NT2/D1 (cell line): Measurements from ENCODE around the gene TTLL12.

Experiments
- DNase-seq: peaks from one replicate; pipeline ENCODE4 v3.0.0-alpha.2; 2011; ENCODE audit warnings: low read depth, low spot score
- H3K27me3 ChIP-seq: 2 replicates; pipeline ENCODE4 v1.6.0; 2011; ENCODE audit warnings: mild to moderate bottlenecking; ENCODE audit not compliant: insufficient read length, insufficient read depth
- H3K36me3 ChIP-seq: 2 replicates; pipeline ENCODE4 v1.6.1; 2011; ENCODE audit warnings: mild to moderate bottlenecking, low read length, mixed read lengths; ENCODE audit not compliant: insufficient read depth, insufficient read length
- H3K4me1 ChIP-seq: 2 replicates; pipeline ENCODE4 v1.5.1; 2011; ENCODE audit not compliant: insufficient read depth, insufficient read length
- H3K4me3 ChIP-seq: 2 replicates; pipeline ENCODE4 v1.5.1; 2011; ENCODE audit warnings: low read depth; ENCODE audit not compliant: insufficient read length
- H3K9ac ChIP-seq: 2 replicates; pipeline ENCODE4 v1.6.0; 2011; ENCODE audit warnings: low read depth; ENCODE audit not compliant: insufficient read length
- H3K9me3 ChIP-seq: 2 replicates; pipeline ENCODE4 v1.5.1; 2011; ENCODE audit warnings: mild to moderate bottlenecking, low read length; ENCODE audit not compliant: insufficient read depth
- SUZ12 ChIP-seq: IDR thresholded peaks from 2 replicates; pipeline ENCODE4 v1.6.1; 2011; ENCODE audit not compliant: insufficient read length, insufficient read depth; ENCODE audit errors: extremely low read depth
- YY1 ChIP-seq: IDR thresholded peaks from 2 replicates; pipeline ENCODE4 v1.6.1; 2011; ENCODE audit not compliant: insufficient read length, insufficient read depth
- ZNF274 ChIP-seq: IDR thresholded peaks from 2 replicates; pipeline ENCODE4 v1.6.1; 2011; ENCODE audit warnings: mild to moderate bottlenecking, low read depth, low read length

The TTLL12 gene

DNA sequence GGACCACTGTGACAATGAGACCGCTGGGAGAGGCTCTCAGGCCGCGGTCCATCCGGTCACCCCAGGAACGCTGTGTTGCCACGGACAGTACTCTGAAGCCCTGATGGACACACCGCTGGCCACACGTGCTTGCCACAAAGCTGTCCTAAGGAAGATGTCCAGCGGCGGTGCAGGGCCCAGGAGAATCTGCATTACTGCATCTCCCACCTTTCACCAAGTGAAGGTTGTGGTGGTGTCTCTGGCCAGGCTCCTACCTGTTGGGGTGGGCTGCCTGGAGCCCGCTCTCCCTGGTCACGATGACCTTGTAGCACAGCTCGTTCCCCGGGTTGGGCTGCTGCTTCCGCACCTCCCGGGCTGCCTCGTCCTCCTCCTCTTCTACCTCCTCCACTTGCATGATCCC, 4.2 kb downstream of the TTLL12 start:
- Histone ChIP-seq H3K4me1 (peaks cover 6% of the 10 kb centered on the region), H3K9ac (no peak overlapping the region), H3K4me3 (no peak overlapping the region), H3K36me3 (peaks cover 62% of the 10 kb centered on the region), H3K9me3 (no peaks in the 10 kb centered on the region), H3K27me3 (no peaks in the 10 kb centered on the region)
- no peak for TF ChIP-seq YY1
- no peak for TF ChIP-seq SUZ12
- TF ChIP-seq ZNF274, result no peak
- no peak for DNase-seq

DNA sequence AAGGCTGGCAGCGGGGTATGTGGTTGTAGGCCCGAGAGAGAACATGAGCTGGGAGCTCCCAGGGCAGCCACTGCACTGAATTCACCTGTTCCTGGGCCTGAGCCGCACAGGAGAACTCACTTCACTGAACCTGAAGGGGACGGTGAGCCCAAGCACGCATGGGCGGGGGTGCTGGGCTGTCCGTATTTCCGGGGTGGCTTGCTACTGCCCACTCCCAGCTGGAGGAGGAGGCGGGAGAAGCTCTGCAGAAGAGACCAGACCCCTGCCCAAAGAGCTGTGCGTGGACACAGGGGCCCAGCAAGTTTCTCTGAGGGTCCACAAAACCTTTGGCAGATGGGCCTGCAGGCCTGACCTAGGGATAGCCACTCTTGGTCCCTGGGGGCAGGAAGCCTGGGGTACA, 4.8 kb downstream of the TTLL12 start:
- Histone ChIP-seq H3K9ac (no peak overlapping the region), H3K36me3 (peaks cover 68% of the 10 kb centered on the region), H3K27me3 (no peaks in the 10 kb centered on the region), H3K4me1 (peaks cover 6% of the 10 kb centered on the region), H3K9me3 (no peaks in the 10 kb centered on the region), H3K4me3 (no peak overlapping the region)
- TF ChIP-seq ZNF274 (no peak), YY1 (no peak), SUZ12 (no peak)
- DNase-seq, result no peak

DNA sequence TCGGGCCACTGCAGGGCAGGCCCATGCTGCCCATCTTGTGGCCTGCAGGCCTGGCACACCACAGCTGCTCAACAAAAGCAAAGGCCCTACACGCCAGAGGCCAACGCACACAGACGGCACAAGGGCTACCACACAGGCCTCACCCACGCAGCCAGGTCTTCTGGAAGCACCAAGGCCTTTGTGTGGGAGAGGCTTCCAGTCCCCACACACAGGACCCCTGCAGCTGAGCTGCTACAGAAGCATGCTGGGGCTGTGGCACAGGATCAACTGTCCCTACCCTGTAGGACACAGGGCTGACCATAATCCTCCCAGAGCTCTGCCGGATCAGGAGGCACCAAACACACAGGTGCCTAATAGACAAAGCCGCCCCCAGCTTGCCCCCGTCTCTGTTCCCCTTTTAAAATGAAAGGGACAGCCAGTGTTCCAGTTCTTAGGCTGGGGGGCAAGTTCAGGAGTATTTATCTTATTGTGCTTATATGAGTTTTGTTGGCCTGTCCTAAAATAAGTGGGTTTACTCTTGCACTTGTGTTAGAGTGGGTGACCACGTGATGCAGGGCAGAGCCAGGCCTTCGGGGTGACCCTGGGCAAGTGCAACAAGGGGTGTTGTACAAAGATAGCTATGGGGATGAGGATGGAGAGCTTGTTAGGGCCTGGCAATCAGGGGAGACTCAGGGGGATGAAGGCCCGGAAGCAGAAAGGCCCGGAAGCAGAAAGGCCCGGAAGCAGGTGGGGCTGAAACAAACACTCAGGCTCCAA, 5.4 kb downstream of the TTLL12 start:
- H3K9ac ChIP-seq, result no peak overlapping the region
- H3K36me3 ChIP-seq, result peaks cover 73% of the 10 kb centered on the region
- H3K4me3 ChIP-seq, result no peak overlapping the region

DNA sequence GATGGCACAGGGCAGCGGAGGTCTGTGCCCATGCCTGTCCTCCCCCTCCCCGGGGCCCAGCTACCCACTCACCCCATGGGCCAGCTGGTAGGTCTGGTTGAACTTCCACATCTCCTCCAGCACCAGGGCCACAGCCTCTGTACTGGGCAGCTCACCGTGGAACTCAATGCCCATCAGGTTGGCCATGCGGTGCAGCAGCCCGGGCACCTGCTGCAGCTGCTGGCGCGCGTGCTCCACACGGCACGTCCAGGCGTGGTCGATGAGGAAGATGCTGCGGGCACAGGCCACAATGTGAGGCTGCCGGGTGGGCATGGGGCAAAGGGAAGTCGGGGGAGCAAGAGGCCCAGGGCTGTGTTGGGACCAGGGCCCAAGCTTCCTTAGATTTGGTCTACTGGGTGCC, 6.3 kb downstream of the TTLL12 start:
- Histone ChIP-seq H3K4me3 (no peak overlapping the region), H3K9me3 (no peaks in the 10 kb centered on the region), H3K36me3 (peaks cover 77% of the 10 kb centered on the region), H3K9ac (no peak overlapping the region), H3K27me3 (no peaks in the 10 kb centered on the region), H3K4me1 (peaks cover 5% of the 10 kb centered on the region)
- DNase-seq, result no peak
- TF ChIP-seq SUZ12 (no peak), ZNF274 (no peak), YY1 (no peak)

More for the DNA sequence above, 5.4 kb downstream of the TTLL12 start:
- Histone ChIP-seq H3K4me1 (peaks cover 6% of the 10 kb centered on the region), H3K9me3 (no peaks in the 10 kb centered on the region), H3K27me3 (no peaks in the 10 kb centered on the region)
- TF ChIP-seq YY1 (no peak), ZNF274 (no peak), SUZ12 (no peak)
- no peak for DNase-seq

DNA sequence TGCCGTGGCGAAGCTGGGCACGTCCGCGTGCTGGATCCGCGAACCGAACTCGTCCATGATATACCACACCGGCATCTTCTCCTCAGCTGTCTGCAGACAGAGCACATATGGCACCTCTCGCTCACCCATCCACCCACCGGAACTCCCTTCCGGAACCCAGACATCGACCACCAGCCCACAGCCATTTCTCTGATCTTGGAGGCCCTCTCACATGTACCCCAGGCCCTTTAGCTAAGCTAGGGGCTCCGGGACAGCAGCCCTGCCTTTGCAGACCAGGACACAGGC, 7.1 kb downstream of the TTLL12 start:
- H3K9ac ChIP-seq, result no peak overlapping the region
- no peaks in the 10 kb centered on the region for H3K4me1 ChIP-seq
- H3K4me3 ChIP-seq, result no peak overlapping the region
- DNase-seq, result no peak
- H3K36me3 ChIP-seq, result peaks cover 83% of the 10 kb centered on the region
- H3K27me3 ChIP-seq, result no peaks in the 10 kb centered on the region
- no peaks in the 10 kb centered on the region for H3K9me3 ChIP-seq
- no peak for TF ChIP-seq YY1
- TF ChIP-seq ZNF274, result no peak
- TF ChIP-seq SUZ12, result no peak

DNA sequence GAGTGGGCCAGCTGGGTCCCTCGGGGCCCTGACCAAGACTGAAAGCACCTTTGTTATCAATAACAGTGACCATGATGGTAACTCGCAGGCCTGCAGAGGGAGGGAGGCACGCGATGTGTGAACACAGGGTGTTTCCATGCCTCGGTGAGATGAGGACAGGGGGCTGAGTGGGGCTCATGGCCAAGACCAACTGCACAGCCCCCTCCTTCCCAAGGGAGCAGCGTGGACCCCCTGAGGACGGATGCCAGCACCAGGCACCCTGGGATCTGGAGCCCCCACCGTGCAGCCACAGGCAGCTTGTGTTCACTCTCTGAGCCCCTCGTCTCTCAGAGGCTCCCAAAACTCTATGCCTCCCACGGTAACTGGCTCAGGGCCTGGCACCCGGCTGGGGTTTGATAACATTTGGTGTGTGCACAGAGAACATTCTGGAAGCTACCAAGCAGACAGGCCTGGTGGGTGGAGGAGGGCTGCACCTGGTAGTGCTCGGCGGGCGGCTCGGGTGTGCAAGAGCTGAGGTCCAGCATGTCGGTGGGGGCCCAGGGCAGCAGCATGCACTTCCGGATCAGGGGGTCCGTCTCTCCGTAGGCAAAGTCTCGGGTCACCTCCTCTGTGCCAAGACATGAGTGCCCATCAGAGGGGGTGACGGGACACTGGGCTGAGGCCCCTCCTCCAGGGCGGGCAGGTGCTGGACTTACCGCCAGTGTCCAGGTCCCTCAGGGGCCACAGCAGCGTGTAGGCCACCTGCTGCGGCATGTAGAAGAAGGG, 7.6 kb downstream of the TTLL12 start:
- H3K36me3 ChIP-seq, result peaks cover 84% of the 10 kb centered on the region

DNA sequence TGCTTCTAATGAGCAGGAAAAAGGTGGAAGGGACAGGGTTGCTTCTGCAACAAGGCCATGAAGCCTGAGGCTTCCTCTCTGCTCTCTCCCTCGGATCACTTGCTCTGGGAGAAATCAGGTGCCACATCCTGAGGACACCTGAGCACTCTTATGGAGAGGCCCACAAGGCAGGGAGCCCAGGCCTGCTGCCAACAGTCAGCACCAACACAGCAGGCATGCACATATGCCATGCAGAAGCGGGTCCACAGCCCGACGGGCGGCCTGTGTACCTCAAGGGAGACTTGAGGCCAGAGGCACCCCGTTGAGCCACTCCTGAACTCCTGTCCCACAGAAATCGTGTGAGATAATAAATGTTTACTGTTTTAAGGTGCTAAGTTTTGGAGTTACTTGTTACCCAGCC, 9.5 kb downstream of the TTLL12 start:
- Histone ChIP-seq H3K4me3 (no peak overlapping the region), H3K27me3 (no peaks in the 10 kb centered on the region), H3K36me3 (peaks cover 90% of the 10 kb centered on the region), H3K9ac (no peak overlapping the region), H3K4me1 (no peaks in the 10 kb centered on the region), H3K9me3 (no peaks in the 10 kb centered on the region)
- DNase-seq, result no peak
- TF ChIP-seq ZNF274 (no peak), SUZ12 (no peak)

More for the DNA sequence above, 7.6 kb downstream of the TTLL12 start:
- H3K4me1 ChIP-seq, result no peaks in the 10 kb centered on the region
- DNase-seq, result no peak
- H3K4me3 ChIP-seq, result no peak overlapping the region
- H3K9ac ChIP-seq, result no peak overlapping the region
- no peaks in the 10 kb centered on the region for H3K9me3 ChIP-seq
- H3K27me3 ChIP-seq, result no peaks in the 10 kb centered on the region
- TF ChIP-seq YY1 (no peak), SUZ12 (no peak), ZNF274 (no peak)
